CD14-positive monocyte (primary cell): ENCODE results near the gene DPP6. TPM values are rescaled to one million over a fixed set of nuclear protein-coding genes. Genes with fewer than 3 reads are reported as not detected.
A peak's percentile ranks its signal among the peaks of the same experiment; 100 is the strongest.

ENCODE experiments used
- DNase-seq, 3 donors: peaks; one replicate each; pipeline ENCODE4 v3.0.0-alpha.2; 2011 to 2022
- H2AFZ ChIP-seq: 2 replicates; pipeline ENCODE4 v1.6.0; 2012; ENCODE audit warnings: mild to moderate bottlenecking, low read depth, low read length, inconsistent platforms; ENCODE audit not compliant: insufficient read depth, poor library complexity, severe bottlenecking
- H3K27ac ChIP-seq, 2 donors: 1 replicate in 1 of 2; 2 replicates in 1 of 2; pipeline ENCODE4 v1.5.1; 2012 to 2013; ENCODE audit warnings: low read length in 2 of 2, control low read depth in 1 of 2, inconsistent platforms in 1 of 2, low read depth in 1 of 2, mild to moderate bottlenecking in 1 of 2
- H3K27me3 ChIP-seq, 2 donors: one replicate each; pipeline versions ENCODE4 v1.6.0 to v1.6.1; 2011 to 2013; ENCODE audit warnings: low read length in 2 of 2; ENCODE audit not compliant: control insufficient read depth in 2 of 2, insufficient read depth in 2 of 2
- H3K36me3 ChIP-seq, 2 donors: replicated peaks in 1 of 2; 1 replicate in 1 of 2; 2 replicates in 1 of 2; pipeline versions ENCODE4 v1.5.1 to v1.6.1; 2012 to 2013; ENCODE audit warnings: low read length in 2 of 2, control low read depth in 1 of 2, inconsistent platforms in 1 of 2, mild to moderate bottlenecking in 1 of 2; ENCODE audit not compliant: insufficient read depth in 2 of 2, control insufficient read depth in 1 of 2
- H3K4me1 ChIP-seq, 2 donors: 1 replicate in 1 of 2; 2 replicates in 1 of 2; pipeline versions ENCODE4 v1.5.1 to v1.6.1; 2012 to 2013; ENCODE audit warnings: low read length in 2 of 2, control low read depth in 1 of 2, inconsistent platforms in 1 of 2, mild to moderate bottlenecking in 1 of 2, moderate library complexity in 1 of 2; ENCODE audit not compliant: insufficient read depth in 2 of 2, control insufficient read depth in 1 of 2
- H3K4me2 ChIP-seq: replicated peaks from 2 replicates; pipeline ENCODE3; 2012; ENCODE audit warnings: low read length, moderate library complexity, mild to moderate bottlenecking; ENCODE audit not compliant: poor library complexity, severe bottlenecking; ENCODE audit errors: extremely low read depth
- H3K4me3 ChIP-seq, 3 experiments: fragments of 200-600 bp in 1 of 3; sonication (generic) in 1 of 3; replicated peaks in 1 of 3; 1 replicate in 2 of 3; 2 replicates in 1 of 3; pipeline ENCODE4 v1.5.1; 2011 to 2013; ENCODE audit warnings: low read length in 3 of 3, mild to moderate bottlenecking in 3 of 3, control low read depth in 2 of 3, low read depth in 2 of 3, inconsistent platforms in 1 of 3, moderate library complexity in 1 of 3
- H3K79me2 ChIP-seq: 2 replicates; pipeline ENCODE4 v1.6.0; 2012; ENCODE audit warnings: mild to moderate bottlenecking, control low read depth, inconsistent platforms, low read length, moderate library complexity; ENCODE audit not compliant: insufficient read depth
- H3K9ac ChIP-seq: 2 replicates; pipeline ENCODE4 v1.6.0; 2017; ENCODE audit warnings: low read length, mild to moderate bottlenecking; ENCODE audit not compliant: insufficient read depth, poor library complexity, severe bottlenecking
- H3K9me3 ChIP-seq, 2 donors: replicated peaks in 1 of 2; 1 replicate in 1 of 2; 2 replicates in 1 of 2; pipeline versions ENCODE4 v1.5.1 to v1.6.1; 2012 to 2013; ENCODE audit warnings: low read length in 2 of 2, control low read depth in 1 of 2; ENCODE audit not compliant: control insufficient read depth in 1 of 2, insufficient read depth in 1 of 2
- H4K20me1 ChIP-seq: 2 replicates; pipeline ENCODE4 v1.6.0; 2012; ENCODE audit warnings: mild to moderate bottlenecking, low read length, control low read depth, moderate library complexity; ENCODE audit not compliant: insufficient read depth
- H3K27ac Mint-ChIP-seq, 7 donors: one replicate each; pipeline ENCODE4 v1.8.0; 2020; ENCODE audit warnings: mild to moderate bottlenecking in 7 of 7, mixed read lengths in 7 of 7, moderate library complexity in 6 of 7, inconsistent platforms in 2 of 7
- H3K27me3 Mint-ChIP-seq, 3 donors: one replicate each; pipeline ENCODE4 v1.8.0; 2021 to 2022; ENCODE audit warnings: low read depth in 3 of 3, mild to moderate bottlenecking in 3 of 3, mixed read lengths in 3 of 3, moderate library complexity in 3 of 3, inconsistent platforms in 1 of 3
- H3K36me3 Mint-ChIP-seq, 2 donors: one replicate each; pipeline ENCODE4 v1.8.0; 2020; ENCODE audit warnings: mixed read lengths in 2 of 2, inconsistent platforms in 1 of 2, mild to moderate bottlenecking in 1 of 2
- H3K4me1 Mint-ChIP-seq: one replicate; pipeline ENCODE4 v1.8.0; 2020; ENCODE audit warnings: mild to moderate bottlenecking, mixed read lengths
- H3K4me3 Mint-ChIP-seq, 2 donors: one replicate each; pipeline ENCODE4 v1.8.0; 2020; ENCODE audit warnings: mild to moderate bottlenecking in 2 of 2, mixed read lengths in 2 of 2, moderate library complexity in 1 of 2
- H3K9me3 Mint-ChIP-seq, 7 donors: one replicate each; pipeline ENCODE4 v1.8.0; 2020 to 2022; ENCODE audit warnings: mixed read lengths in 7 of 7, mild to moderate bottlenecking in 6 of 7, moderate library complexity in 6 of 7, inconsistent platforms in 2 of 7
- WGBS: methylation state at CpG from one replicate; pipeline ENCODE4 v1.1.5; 2013; ENCODE audit warnings: missing lambda C conversion rate; ENCODE audit not compliant: insufficient coverage; 5-methylcytosine and 5-hydroxymethylcytosine counted together
- intact Hi-C, 2 donors: fragments of 100-400 bp; cut with micrococcal nuclease; formaldehyde crosslinking; loops; one replicate each; pipeline versions ENCODE4 v1.15.0 to v1.15.1; 2023
- polyA plus RNA-seq, 3 donors: library from polyadenylated mRNA; depleted of rRNA in 1 of 3; unstranded in 2 of 3; stranded (reverse) in 1 of 3; fragments of 300-500 nt in 2 of 3; fragments of >200 nt in 1 of 3; fragmentation: Illumina TruSeq in 2 of 3; gene quantifications; 1 replicate in 2 of 3; 2 replicates in 1 of 3; pipeline ENCODE4 v1.2.3, GENCODE V29; 2012 to 2021
- TF ChIP-seq, protein P1 (sequence below): fragments of 200-600 bp; IDR thresholded peaks from one replicate; pipeline ENCODE4 v1.8.0; 2022; ENCODE audit warnings: antibody characterized with exemption, mild to moderate bottlenecking

DPP6 gene
- polyA plus RNA-seq, 3 donors, result not detected

DNA sequence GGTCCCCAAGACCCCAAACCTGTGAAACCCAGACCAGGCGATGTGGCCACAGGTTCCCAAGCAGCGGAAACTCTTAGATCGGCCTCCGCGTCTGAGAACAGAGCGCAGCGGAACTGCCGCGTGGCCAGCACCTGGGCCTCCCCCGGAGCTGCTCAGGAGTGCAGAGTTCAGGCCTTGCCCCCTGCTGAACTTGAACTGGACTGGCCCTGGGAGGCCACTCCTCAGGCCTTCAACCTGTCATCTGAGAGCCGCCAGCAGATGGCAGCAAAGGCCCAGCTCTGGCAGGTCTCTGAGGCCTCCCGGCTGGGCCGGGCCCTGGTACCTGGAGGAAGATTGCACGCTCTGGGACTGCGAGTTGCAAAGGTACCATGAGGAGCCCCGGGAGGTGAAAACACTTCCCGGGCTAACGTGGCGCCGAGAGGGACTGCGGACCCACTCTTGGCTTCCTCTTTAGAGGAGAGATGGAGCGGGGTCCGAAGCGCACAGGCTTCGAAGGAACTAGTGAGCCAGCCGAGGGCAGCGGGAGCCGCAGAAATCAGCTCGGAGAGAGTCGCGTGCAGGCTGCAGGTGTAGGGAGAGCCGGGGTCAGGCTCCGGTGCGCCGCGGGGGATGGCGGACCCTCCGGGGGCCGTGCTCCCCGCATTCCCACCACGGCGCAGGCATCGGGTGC, 861.6 kb downstream of the DPP6 start:
- H3K79me2 ChIP-seq, result no peaks in the 10 kb centered on the region
- H2AFZ ChIP-seq, result peak overlapping the region; percentile 84
- DNase-seq, result peak; percentile 59 to 71 (median 67)
- peaks cover 4% of the 10 kb centered on the region for H3K4me1 Mint-ChIP-seq
- peak overlapping the region; percentile 62 for H3K4me2 ChIP-seq
- peaks cover 0 to 3% of the 10 kb centered on the region in 2 donors for H3K36me3 Mint-ChIP-seq
- peak overlapping the region in 1 of 7 donors; percentile 15 for H3K27ac Mint-ChIP-seq
- no peaks in the 10 kb centered on the region for H3K36me3 ChIP-seq
- peaks cover 5 to 10% of the 10 kb centered on the region in 2 donors for H3K4me1 ChIP-seq
- peaks cover 22 to 30% (median 23%) of the 10 kb centered on the region in 3 donors for H3K27me3 Mint-ChIP-seq
- TF ChIP-seq, protein P1, sequence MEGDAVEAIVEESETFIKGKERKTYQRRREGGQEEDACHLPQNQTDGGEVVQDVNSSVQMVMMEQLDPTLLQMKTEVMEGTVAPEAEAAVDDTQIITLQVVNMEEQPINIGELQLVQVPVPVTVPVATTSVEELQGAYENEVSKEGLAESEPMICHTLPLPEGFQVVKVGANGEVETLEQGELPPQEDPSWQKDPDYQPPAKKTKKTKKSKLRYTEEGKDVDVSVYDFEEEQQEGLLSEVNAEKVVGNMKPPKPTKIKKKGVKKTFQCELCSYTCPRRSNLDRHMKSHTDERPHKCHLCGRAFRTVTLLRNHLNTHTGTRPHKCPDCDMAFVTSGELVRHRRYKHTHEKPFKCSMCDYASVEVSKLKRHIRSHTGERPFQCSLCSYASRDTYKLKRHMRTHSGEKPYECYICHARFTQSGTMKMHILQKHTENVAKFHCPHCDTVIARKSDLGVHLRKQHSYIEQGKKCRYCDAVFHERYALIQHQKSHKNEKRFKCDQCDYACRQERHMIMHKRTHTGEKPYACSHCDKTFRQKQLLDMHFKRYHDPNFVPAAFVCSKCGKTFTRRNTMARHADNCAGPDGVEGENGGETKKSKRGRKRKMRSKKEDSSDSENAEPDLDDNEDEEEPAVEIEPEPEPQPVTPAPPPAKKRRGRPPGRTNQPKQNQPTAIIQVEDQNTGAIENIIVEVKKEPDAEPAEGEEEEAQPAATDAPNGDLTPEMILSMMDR, result peak; percentile 92
- H3K9me3 Mint-ChIP-seq, result peaks cover 8 to 22% (median 17%) of the 10 kb centered on the region in 7 donors
- H3K4me3 Mint-ChIP-seq, result peak overlapping the region; percentile 74 to 91
- H4K20me1 ChIP-seq, result no peaks in the 10 kb centered on the region
- intact Hi-C loops, result no loop called here
- no peak overlapping the region for H3K27ac ChIP-seq
- peaks cover 0 to 10% of the 10 kb centered on the region in 2 donors for H3K9me3 ChIP-seq
- 10% methylated on average over 43 of the region's 43 CpGs for WGBS
- H3K4me3 ChIP-seq, result peak overlapping the region in 1 of 3 experiments; percentile 57
- H3K27me3 ChIP-seq, result peaks cover 4 to 26% of the 10 kb centered on the region in 2 donors
- peak overlapping the region; percentile 19 for H3K9ac ChIP-seq

DNA sequence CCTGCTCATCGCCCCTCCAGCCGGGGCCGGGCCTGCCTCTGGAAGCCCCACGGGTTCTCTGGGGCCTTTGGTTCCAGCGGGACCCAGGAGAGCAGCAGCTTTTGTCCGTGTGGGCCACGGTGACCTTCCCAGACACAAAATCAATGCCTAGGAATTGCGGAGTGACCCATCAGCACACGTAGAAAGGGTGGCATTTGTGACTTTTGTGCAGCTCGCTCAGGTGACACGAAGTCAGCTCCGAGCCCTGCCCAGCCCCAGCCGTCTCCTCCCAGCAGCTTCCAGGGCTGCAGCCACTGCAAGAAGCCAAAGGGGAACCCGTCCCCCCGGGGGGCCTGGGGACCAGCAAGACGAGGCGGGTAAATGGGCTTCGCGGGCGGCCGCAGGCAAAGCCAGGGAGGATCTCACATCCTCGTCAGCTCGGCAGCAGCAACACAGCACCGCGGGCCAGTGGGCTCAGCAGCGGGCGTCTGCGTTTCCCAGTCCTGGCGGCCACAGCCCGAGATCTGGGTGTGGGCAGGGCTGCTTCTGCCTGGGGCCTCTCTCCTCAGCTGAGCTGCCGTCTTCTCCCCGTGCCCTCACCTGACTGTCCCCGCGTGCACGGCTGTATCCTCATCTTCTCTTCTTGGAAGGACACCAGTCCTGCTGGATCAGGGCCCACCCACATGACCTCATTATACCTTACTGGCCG, 862.3 kb downstream of the DPP6 start:
- Histone ChIP-seq H3K4me1 (peaks cover 5 to 10% of the 10 kb centered on the region in 2 donors), H3K79me2 (no peaks in the 10 kb centered on the region), H3K4me3 (peak overlapping the region in 1 of 3 experiments; percentile 57), H2AFZ (peak overlapping the region; percentile 84), H3K36me3 (no peaks in the 10 kb centered on the region), H3K9me3 (peaks cover 0 to 9% of the 10 kb centered on the region in 2 donors), H3K27ac (no peak overlapping the region), H3K9ac (peak overlapping the region; percentile 19), H3K27me3 (peaks cover 4 to 26% of the 10 kb centered on the region in 2 donors), H3K4me2 (peak overlapping the region; percentile 62), H4K20me1 (no peaks in the 10 kb centered on the region)
- Mint-ChIP-seq H3K9me3 (peaks cover 8 to 19% (median 14%) of the 10 kb centered on the region in 7 donors), H3K27ac (no peak overlapping the region), H3K4me1 (peaks cover 4% of the 10 kb centered on the region), H3K36me3 (peaks cover 0 to 3% of the 10 kb centered on the region in 2 donors), H3K27me3 (peaks cover 22 to 32% (median 23%) of the 10 kb centered on the region in 3 donors), H3K4me3 (peak overlapping the region in 1 of 2 donors; percentile 59)
- no peak for DNase-seq
- intact Hi-C loops, result no loop called here
- TF ChIP-seq, protein P1, result no peak
- 39% methylated on average over 36 of the region's 36 CpGs for WGBS
